ENCODE results near the gene CNGB1. TPM values are rescaled to one million over a fixed set of nuclear protein-coding genes. Genes with fewer than 3 reads are reported as not detected.

CNGB1 gene
- total and polyA plus RNA-seq, 12 donors, result not detected

DNA sequence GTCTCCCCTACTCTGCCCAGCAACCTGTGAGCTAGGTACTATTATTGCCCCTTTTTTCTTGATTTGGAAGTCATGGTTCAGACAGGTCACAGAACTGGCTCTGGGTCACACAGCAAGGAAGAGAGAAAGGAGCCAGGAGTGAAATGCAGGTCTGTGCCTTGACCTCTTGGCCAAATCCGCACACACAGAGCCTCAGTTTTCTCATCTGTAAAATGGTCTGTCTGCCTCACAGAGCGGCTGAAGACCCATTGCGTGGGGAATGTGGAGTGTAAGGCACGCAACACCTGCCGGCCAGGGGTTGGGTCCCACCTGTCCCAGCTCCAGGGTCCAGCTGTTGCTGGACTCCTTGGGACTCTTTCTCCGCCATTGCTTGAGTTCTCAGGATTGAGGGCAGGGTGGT is 32.4 kb downstream of the CNGB1 start:
- WGBS, 2 donors, result 94% methylated on average over 6 of the region's 6 CpGs

GRCh38 chr16:57937861-57938260 is 33.1 kb downstream of the CNGB1 start:
- ATAC-seq (no peak), DNase-seq (no peak)
- Histone ChIP-seq H3K9me3 (no peaks in the 10 kb centered on the region), H3K27ac (no peak overlapping the region), H3K4me1 (peaks cover 0 to 33% (median 13%) of the 10 kb centered on the region in 9 donors), H3K27me3 (peaks cover 0 to 7% (median 0%) of the 10 kb centered on the region in 7 donors), H3K36me3 (no peaks in the 10 kb centered on the region), H3K4me3 (no peak overlapping the region)
- intact Hi-C loops (cut with DNase I), result loop anchor here in 1 of 10 donors (5.0 kb wide), 1 partner anchor 39 kb away; a partner anchor contains a TSS
- 91 to 93% methylated on average over 4 of the region's 4 CpGs for WGBS, 2 donors
- TF ChIP-seq, protein P1, sequence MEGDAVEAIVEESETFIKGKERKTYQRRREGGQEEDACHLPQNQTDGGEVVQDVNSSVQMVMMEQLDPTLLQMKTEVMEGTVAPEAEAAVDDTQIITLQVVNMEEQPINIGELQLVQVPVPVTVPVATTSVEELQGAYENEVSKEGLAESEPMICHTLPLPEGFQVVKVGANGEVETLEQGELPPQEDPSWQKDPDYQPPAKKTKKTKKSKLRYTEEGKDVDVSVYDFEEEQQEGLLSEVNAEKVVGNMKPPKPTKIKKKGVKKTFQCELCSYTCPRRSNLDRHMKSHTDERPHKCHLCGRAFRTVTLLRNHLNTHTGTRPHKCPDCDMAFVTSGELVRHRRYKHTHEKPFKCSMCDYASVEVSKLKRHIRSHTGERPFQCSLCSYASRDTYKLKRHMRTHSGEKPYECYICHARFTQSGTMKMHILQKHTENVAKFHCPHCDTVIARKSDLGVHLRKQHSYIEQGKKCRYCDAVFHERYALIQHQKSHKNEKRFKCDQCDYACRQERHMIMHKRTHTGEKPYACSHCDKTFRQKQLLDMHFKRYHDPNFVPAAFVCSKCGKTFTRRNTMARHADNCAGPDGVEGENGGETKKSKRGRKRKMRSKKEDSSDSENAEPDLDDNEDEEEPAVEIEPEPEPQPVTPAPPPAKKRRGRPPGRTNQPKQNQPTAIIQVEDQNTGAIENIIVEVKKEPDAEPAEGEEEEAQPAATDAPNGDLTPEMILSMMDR (IDR thresholded peaks at IDR 0.05), result no peak

More for the DNA sequence above, 32.4 kb downstream of the CNGB1 start:
- TF ChIP-seq, protein P1 (IDR thresholded peaks at IDR 0.05), result no peak
- Histone ChIP-seq H3K9me3 (no peaks in the 10 kb centered on the region), H3K27ac (peak overlapping the region in 7 of 10 donors; percentile 56 to 82 (median 69)), H3K27me3 (peaks cover 0 to 7% (median 0%) of the 10 kb centered on the region in 7 donors), H3K4me3 (no peak overlapping the region), H3K4me1 (peaks cover 0 to 33% (median 13%) of the 10 kb centered on the region in 9 donors), H3K36me3 (no peaks in the 10 kb centered on the region)
- intact Hi-C loops (cut with DNase I), result loop anchor here in 1 of 10 donors (5.0 kb wide), 1 partner anchor 39 kb away; a partner anchor contains a TSS
- ATAC-seq, result no peak
- no peak for DNase-seq

DNA sequence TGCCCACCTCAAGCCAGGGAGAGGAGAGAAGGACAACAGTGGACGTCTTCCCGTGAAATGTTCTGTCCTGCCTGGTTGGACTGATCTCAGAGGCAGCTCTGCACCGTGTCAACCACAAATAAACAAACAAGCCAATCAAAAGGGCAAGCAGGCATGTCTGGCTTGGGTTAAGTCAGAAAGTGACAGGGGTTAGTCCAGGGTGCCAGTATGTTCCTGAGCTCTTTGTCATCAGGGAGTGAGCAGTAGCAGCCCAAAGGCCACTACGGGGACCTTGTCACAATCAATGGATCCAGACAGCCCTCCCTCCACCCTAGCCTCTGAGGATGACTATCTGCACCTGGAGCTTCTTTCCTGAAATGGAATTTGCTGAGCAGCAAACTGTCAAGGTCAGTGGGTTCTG is 35.0 kb downstream of the CNGB1 start:
- intact Hi-C loops (cut with DNase I), result loop anchor here in 1 of 10 donors (5.0 kb wide), 1 partner anchor 41 kb away; a partner anchor contains a TSS
- H3K4me1 ChIP-seq, result peaks cover 0 to 25% (median 10%) of the 10 kb centered on the region in 9 donors
- 21 to 31% methylated on average over 4 of the region's 4 CpGs for WGBS, 2 donors

GRCh38 chr16:57930533-57930932 is 40.4 kb downstream of the CNGB1 start:
- no peak for ATAC-seq
- intact Hi-C loops (cut with DNase I), result no loop called here
- 86 to 87% methylated on average over 2 of the region's 2 CpGs for WGBS, 2 donors

More for the DNA sequence above, 35.0 kb downstream of the CNGB1 start:
- Histone ChIP-seq H3K9me3 (no peaks in the 10 kb centered on the region), H3K36me3 (no peaks in the 10 kb centered on the region), H3K4me3 (no peak overlapping the region), H3K27me3 (peaks cover 0 to 7% (median 0%) of the 10 kb centered on the region in 7 donors), H3K27ac (peak overlapping the region in 7 of 10 donors; percentile 13 to 72 (median 28))
- peak in 1 of 2 donors; percentile 13 for DNase-seq
- peak in 6 of 8 donors; percentile 38 to 85 (median 71) for ATAC-seq
- TF ChIP-seq, protein P1 (IDR thresholded peaks at IDR 0.05), result no peak

More at GRCh38 chr16:57930533-57930932, 40.4 kb downstream of the CNGB1 start:
- DNase-seq, result no peak
- no peak overlapping the region for H3K4me3 ChIP-seq
- no peaks in the 10 kb centered on the region for H3K9me3 ChIP-seq
- H3K27me3 ChIP-seq, result peaks cover 0 to 3% (median 0%) of the 10 kb centered on the region in 7 donors
- peaks cover 0 to under 1% (median 0%) of the 10 kb centered on the region in 9 donors for H3K4me1 ChIP-seq
- no peak overlapping the region for H3K27ac ChIP-seq
- no peaks in the 10 kb centered on the region for H3K36me3 ChIP-seq
- TF ChIP-seq, protein P1 (IDR thresholded peaks at IDR 0.05), result no peak

All from heart right ventricle (tissue), 16 donors.